HG03280 (cell line): ENCODE data around the gene KRABD2.
"Not testable (repeated sequence)": the region's sequence is repeated elsewhere in the genome, so short reads cannot be mapped to it uniquely, and the experiment has no call there.

Source experiments
- ATAC-seq: cut with Tn5 transposase; IDR thresholded peaks from one replicate; pipeline ENCODE4 v1.9.1; 2021; ENCODE audit warnings: mild to moderate bottlenecking, moderate library complexity; ENCODE audit not compliant: unreplicated experiment

Gene KRABD2

DNA sequence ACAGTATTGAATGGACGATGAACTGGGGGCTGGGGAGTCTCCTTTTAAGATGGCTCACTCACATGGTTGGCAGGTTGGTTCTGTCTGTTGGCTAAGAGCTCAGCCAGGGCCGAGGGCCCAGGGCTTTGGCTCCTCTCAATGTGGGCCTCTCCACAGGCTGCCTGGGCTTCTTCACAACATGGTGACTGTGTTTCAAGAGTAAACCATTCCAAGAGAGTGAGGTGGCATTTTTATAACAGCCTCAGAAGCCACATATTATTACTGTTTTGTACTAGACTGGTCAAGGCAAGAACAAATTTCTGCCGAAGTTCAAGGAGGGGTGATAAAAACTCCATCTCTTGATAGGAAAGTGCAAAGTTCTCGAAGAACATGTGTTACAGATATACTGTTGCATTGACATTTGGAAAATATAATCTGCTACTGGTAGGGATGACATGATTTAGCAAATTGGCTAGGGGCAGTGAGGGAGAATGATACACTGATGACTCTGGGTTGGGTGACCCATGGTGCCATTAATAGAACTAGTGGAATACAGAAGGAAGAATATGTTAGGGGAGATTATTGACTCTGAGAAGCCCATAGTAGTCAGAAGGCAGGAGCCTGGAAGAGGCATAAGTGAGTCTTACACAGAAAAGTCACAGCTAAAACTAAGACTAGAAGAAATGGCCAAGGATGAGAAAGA lies 13.7 kb downstream of the KRABD2 start:
- no peak for ATAC-seq

DNA sequence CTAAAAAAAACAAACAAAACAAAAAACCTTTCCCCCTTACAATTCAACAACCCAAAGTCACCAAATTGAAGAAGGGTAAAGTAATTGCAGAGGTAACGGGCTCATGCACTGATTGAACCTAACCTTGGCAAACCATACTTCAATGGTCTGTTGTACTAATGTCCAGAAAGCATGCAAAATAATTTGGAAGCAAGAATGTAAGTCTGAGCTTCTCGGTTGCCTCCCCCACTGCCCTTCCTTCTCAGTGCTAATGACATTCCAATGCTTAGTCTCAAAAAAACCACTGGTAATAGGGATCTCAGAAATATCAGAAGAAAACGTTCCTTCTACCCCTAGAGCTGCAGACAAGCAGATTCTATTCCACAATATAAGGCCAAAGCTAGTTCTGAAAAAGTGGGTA lies 15.8 kb downstream of the KRABD2 start:
- ATAC-seq: no peak

DNA sequence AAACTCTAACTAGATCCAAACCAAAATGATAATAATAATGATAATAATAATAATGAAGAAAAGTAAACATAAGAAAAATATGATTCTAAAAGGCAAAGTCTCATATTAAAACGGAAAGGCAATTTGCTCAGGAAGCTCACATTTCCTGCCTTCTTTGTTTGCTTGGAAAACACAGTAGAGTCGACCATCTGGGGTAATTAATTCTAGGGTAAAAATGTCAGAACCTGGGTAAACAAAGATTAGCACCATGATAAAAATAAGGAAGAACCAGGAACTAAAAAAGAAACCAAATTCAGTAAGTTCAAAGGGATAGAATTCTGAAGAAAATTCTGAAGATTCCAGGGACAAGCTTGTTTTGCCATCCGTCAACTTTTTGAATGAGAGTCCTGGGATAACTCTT lies 16.2 kb downstream of the KRABD2 start:
- no peak for ATAC-seq

DNA sequence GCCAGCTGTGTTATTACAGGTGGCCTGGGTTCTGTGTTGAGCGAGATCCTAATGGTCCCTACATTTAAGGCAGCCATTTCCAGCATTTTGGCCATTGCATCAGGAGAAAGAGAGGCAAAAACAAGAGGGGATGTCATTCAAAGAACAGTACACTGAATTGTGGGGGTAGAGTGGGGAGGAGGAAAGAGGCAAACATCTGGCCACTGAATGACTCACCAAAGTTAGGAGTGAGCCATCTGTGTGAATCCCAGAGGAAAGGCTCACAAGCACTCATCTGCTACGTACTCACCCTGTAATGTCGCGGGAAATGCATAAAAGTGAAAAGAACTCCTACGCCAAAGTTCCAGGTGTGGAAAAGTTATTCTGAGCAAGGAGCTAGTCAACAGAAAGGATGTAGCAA lies 16.7 kb downstream of the KRABD2 start:
- no peak for ATAC-seq

- no peak for ATAC-seq
Observed at GRCh38 chr17:8357910-8358309, 18.6 kb downstream of the KRABD2 start.

DNA sequence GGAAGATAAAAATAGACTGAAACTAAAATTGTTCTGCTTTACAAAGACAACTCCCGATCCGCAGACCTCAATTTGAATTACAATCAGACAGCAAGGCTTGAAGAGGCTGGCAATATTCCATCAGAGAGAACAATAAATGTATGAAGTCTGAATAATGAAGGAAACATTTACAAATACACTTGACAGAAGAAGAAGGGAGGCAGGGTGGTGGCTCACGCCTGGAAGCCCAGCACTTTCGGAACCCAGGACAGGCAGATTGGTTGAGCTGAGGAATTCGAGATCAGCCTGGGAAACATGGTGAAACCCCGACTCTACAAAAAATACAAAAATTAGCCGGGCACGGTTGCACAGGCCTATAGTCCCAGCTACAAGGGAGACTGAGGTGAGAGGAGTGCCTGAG lies 22.3 kb downstream of the KRABD2 start:
- ATAC-seq: no peak

DNA sequence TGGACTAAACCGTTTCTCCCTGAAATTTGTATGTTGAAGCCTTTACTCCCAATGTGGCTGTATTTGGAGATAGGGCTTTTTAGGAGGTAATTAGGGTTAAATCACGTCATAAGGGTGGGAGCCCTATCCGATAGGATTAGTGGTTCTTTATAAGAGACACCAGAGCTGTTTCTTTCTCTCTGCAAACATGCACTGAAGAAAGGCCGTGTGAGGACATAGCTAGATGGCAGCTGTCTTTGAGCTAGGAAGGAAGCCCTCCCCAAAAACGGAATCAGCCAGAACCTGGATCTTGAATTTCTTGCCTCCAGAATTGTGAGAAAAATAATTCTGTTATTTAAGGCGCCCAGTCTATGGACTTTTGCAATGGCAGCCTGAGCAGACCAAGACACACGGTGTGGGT lies 22.8 kb downstream of the KRABD2 start:
- ATAC-seq: no peak

GRCh38 chr17:8350339-8350738 lies 26.2 kb downstream of the KRABD2 start:
- no peak for ATAC-seq

GRCh38 chr17:8347001-8347400 lies 29.5 kb downstream of the KRABD2 start:
- not testable (repeated sequence) for ATAC-seq

GRCh38 chr17:8345951-8346665 lies 30.4 kb downstream of the KRABD2 start:
- ATAC-seq: no peak

DNA sequence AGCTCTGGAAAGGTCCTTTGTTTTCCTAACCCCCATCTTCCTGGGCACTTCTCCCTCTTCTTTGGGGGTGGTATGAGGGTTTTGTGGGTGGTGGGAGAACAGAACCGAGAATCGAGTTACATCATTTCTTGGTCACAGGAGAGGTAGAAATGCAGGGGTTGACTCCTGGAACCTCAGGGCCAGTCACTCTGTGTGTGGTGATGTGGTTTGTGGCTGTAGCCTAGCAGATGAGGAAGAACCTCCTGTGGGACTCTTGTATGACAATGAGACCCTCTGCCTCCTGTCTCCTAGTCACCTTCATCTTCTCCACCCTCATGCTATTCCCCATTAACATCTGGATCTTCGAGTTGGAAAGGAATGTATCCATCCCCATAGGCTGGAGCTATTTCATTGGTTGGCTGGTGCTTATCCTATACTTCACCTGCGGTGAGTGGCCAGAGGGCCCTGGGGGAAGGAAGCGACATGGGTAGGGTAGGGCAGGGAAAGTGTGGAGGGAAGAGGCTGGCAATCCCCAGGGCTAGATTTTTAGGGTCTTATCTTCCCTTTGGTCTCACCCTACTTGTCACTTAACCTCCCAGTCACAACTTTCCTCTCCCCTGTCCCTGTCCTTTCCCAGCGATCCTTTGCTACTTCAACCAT lies 31.3 kb downstream of the KRABD2 start:
- no peak for ATAC-seq

DNA sequence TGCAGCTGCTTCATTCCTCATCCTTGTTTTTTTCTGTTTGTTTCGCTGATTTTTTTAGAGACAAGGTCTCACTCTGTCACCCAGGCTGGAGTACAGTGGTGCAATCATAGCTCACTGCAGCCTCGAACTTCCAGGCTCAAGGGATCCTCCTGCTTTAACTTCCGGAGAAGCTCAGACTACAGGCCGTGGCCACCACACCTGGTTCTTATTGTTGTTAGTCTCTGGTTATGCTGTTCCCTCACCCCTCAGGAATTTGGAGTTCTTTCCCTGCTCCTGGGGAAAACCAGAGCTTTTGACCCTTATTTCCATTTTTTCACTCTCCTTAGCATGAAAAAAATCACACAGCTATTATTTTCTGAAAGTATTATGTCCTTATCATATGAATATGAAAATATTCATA lies 35.0 kb downstream of the KRABD2 start:
- no peak for ATAC-seq

GRCh38 chr17:8339540-8339939 lies 37.0 kb downstream of the KRABD2 start, which contains the start of gene ODF4:
Gene ODF4 (plus strand): TSS chr17:8339840. CDS start chr17:8340052, 212 bp downstream.
- no peak for ATAC-seq

DNA sequence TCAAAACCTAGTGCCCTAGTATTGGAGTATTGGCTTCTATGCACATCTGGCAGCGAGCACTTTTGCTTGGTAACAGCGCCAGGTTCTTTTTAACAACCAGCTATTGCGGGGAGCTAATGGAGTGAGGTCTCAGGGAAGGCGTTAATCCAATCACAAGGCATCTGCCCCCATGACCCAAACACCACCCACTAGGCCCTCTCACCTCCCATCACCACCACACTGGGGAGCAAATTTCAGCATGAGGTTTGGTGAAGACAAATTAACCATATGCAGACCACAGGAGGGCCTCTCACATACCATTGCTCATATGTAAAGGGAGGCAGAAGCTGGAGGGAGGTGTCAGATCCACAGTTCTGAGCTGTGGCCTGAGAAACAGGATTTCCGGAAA lies 37.8 kb downstream of the KRABD2 start:
- ATAC-seq: no peak

- ATAC-seq: no peak
Observed at GRCh38 chr17:8337802-8338752, 38.4 kb downstream of the KRABD2 start.

- no peak for ATAC-seq
Observed at GRCh38 chr17:8333281-8333680, 43.2 kb downstream of the KRABD2 start.

- no peak for ATAC-seq
Observed at GRCh38 chr17:8332688-8333087, 43.8 kb downstream of the KRABD2 start.

- ATAC-seq: no peak
Observed at GRCh38 chr17:8332128-8332527, 44.4 kb downstream of the KRABD2 start.

- ATAC-seq: no peak
Observed at GRCh38 chr17:8327303-8327649, 49.2 kb downstream of the KRABD2 start.
